Mucosa of rectum (tissue), 2 donors: Measurements from ENCODE around the gene RNF166.

Experiments used
- H3K27ac ChIP-seq, 2 donors: one replicate each; pipeline ENCODE4 v1.7.0; 2013; ENCODE audit warnings: inconsistent platforms in 2 of 2, low read depth in 2 of 2, low read length in 2 of 2
- H3K27me3 ChIP-seq, 2 donors: one replicate each; pipeline ENCODE4 v1.7.0; 2013; ENCODE audit warnings: low read length in 2 of 2; ENCODE audit not compliant: control insufficient read depth in 2 of 2, insufficient read depth in 2 of 2
- H3K36me3 ChIP-seq, 2 donors: one replicate each; pipeline ENCODE4 v1.7.0; 2013; ENCODE audit warnings: low read length in 2 of 2; ENCODE audit not compliant: control insufficient read depth in 2 of 2, insufficient read depth in 2 of 2
- H3K4me1 ChIP-seq, 2 donors: one replicate each; pipeline ENCODE4 v1.7.0; 2013; ENCODE audit warnings: low read length in 2 of 2, mild to moderate bottlenecking in 1 of 2; ENCODE audit not compliant: control insufficient read depth in 2 of 2, insufficient read depth in 2 of 2
- H3K4me3 ChIP-seq, 2 donors: one replicate each; pipeline ENCODE4 v1.7.0; 2013; ENCODE audit warnings: low read length in 2 of 2
- H3K9ac ChIP-seq, 2 donors: one replicate each; pipeline ENCODE4 v1.7.0; 2013; ENCODE audit warnings: low read length in 2 of 2, low read depth in 1 of 2, mild to moderate bottlenecking in 1 of 2
- H3K9me3 ChIP-seq, 2 donors: one replicate each; pipeline ENCODE4 v1.7.0; 2013; ENCODE audit warnings: low read length in 2 of 2; ENCODE audit not compliant: control insufficient read depth in 2 of 2
- donor health status: healthy.
- donor health status: Normal muscosa, but diverticular disease.

RNF166 gene

GRCh38 chr16:88706229-88706964 lies at the start of gene RNF166, which contains the start of gene CTU2:
Gene RNF166, minus strand, starts transcription at chr16:88706408. Its CDS starts 83 bp downstream, at chr16:88706325.
Gene CTU2, plus strand, starts transcription at chr16:88706503. Its CDS starts 28 bp downstream, at chr16:88706531.
- no peaks in the 10 kb centered on the region for H3K9me3 ChIP-seq
- peak within 1 kb of the TSS; percentile 77 to 80 for H3K9ac ChIP-seq
- H3K27me3 ChIP-seq, result no peaks in the 10 kb centered on the region
- peak within 1 kb of the TSS; percentile 68 to 86 for H3K27ac ChIP-seq
- H3K36me3 ChIP-seq, result no peaks in the 10 kb centered on the region
- H3K4me3 ChIP-seq, result peak within 1 kb of the TSS; percentile 93 to 97
- H3K4me1 ChIP-seq, result peaks cover 30 to 35% of the 10 kb centered on the region in 2 donors

- no peak overlapping the region for H3K9ac ChIP-seq
- no peaks in the 10 kb centered on the region for H3K36me3 ChIP-seq
- H3K27ac ChIP-seq, result no peak overlapping the region
- H3K27me3 ChIP-seq, result no peaks in the 10 kb centered on the region
- no peak overlapping the region for H3K4me3 ChIP-seq
- no peaks in the 10 kb centered on the region for H3K9me3 ChIP-seq
- H3K4me1 ChIP-seq, result peaks cover 7 to 19% of the 10 kb centered on the region in 2 donors
These were observed 48.9 kb upstream of the RNF166 start for GRCh38 chr16:88754912-88755744.

- H3K27ac ChIP-seq, result no peak overlapping the region
- no peaks in the 10 kb centered on the region for H3K9me3 ChIP-seq
- no peaks in the 10 kb centered on the region for H3K27me3 ChIP-seq
- H3K4me3 ChIP-seq, result no peak overlapping the region
- no peaks in the 10 kb centered on the region for H3K36me3 ChIP-seq
- peaks cover 0 to 11% of the 10 kb centered on the region in 2 donors for H3K4me1 ChIP-seq
- no peak overlapping the region for H3K9ac ChIP-seq
These were observed 48.1 kb upstream of the RNF166 start for GRCh38 chr16:88754109-88754911.

- H3K36me3 ChIP-seq, result no peaks in the 10 kb centered on the region
- H3K4me3 ChIP-seq, result no peak overlapping the region
- no peak overlapping the region for H3K9ac ChIP-seq
- no peak overlapping the region for H3K27ac ChIP-seq
- peaks cover 0 to 4% of the 10 kb centered on the region in 2 donors for H3K4me1 ChIP-seq
- no peaks in the 10 kb centered on the region for H3K9me3 ChIP-seq
- no peaks in the 10 kb centered on the region for H3K27me3 ChIP-seq
These were observed 47.4 kb upstream of the RNF166 start for GRCh38 chr16:88753602-88754001.

GRCh38 chr16:88753191-88753590 lies 47.0 kb upstream of the RNF166 start:
- Histone ChIP-seq H3K9ac (no peak overlapping the region), H3K27me3 (no peaks in the 10 kb centered on the region), H3K9me3 (no peaks in the 10 kb centered on the region), H3K36me3 (no peaks in the 10 kb centered on the region), H3K27ac (no peak overlapping the region), H3K4me3 (no peak overlapping the region), H3K4me1 (peaks cover 0 to 3% of the 10 kb centered on the region in 2 donors)

GRCh38 chr16:88752386-88753002 lies 46.3 kb upstream of the RNF166 start:
- Histone ChIP-seq H3K27ac (no peak overlapping the region), H3K36me3 (no peaks in the 10 kb centered on the region), H3K4me3 (no peak overlapping the region), H3K9ac (no peak overlapping the region), H3K27me3 (no peaks in the 10 kb centered on the region), H3K9me3 (no peaks in the 10 kb centered on the region), H3K4me1 (peaks cover 0 to 3% of the 10 kb centered on the region in 2 donors)

GRCh38 chr16:88750854-88751253 lies 44.6 kb upstream of the RNF166 start:
- H3K9me3 ChIP-seq, result no peaks in the 10 kb centered on the region
- no peak overlapping the region for H3K27ac ChIP-seq
- no peaks in the 10 kb centered on the region for H3K36me3 ChIP-seq
- no peak overlapping the region for H3K9ac ChIP-seq
- H3K4me1 ChIP-seq, result peaks cover 3% of the 10 kb centered on the region in 2 donors
- H3K27me3 ChIP-seq, result no peaks in the 10 kb centered on the region
- H3K4me3 ChIP-seq, result no peak overlapping the region

GRCh38 chr16:88749358-88749757 lies 43.1 kb upstream of the RNF166 start:
- Histone ChIP-seq H3K27ac (no peak overlapping the region), H3K27me3 (no peaks in the 10 kb centered on the region), H3K9me3 (no peaks in the 10 kb centered on the region), H3K4me1 (peaks cover under 1 to 4% of the 10 kb centered on the region in 2 donors), H3K4me3 (no peak overlapping the region), H3K9ac (no peak overlapping the region), H3K36me3 (no peaks in the 10 kb centered on the region)

GRCh38 chr16:88748364-88748763 lies 42.2 kb upstream of the RNF166 start:
- no peaks in the 10 kb centered on the region for H3K36me3 ChIP-seq

More at GRCh38 chr16:88748364-88748763, 42.2 kb upstream of the RNF166 start:
- Histone ChIP-seq H3K27me3 (no peaks in the 10 kb centered on the region), H3K9me3 (no peaks in the 10 kb centered on the region), H3K9ac (no peak overlapping the region), H3K4me3 (no peak overlapping the region), H3K27ac (no peak overlapping the region), H3K4me1 (peaks cover 10 to 11% of the 10 kb centered on the region in 2 donors)
